Epithelial cell of esophagus (primary cell): ENCODE data around the gene MYD88.

Experiments used
- DNase-seq: peaks from one replicate; pipeline ENCODE4 v3.0.0; 2010; ENCODE audit warnings: low read depth
- H3K4me3 ChIP-seq: 2 replicates; pipeline ENCODE4 v1.5.1; 2011; ENCODE audit warnings: mild to moderate bottlenecking, low read length, control low read depth
- TF ChIP-seq, protein P1 (sequence below): IDR thresholded peaks from 2 replicates; pipeline ENCODE4 v1.5.1; 2011; ENCODE audit warnings: low read depth, mild to moderate bottlenecking, low read length, control low read depth, inconsistent platforms; ENCODE audit not compliant: insufficient read depth; ENCODE audit errors: missing control alignments

Gene MYD88

DNA sequence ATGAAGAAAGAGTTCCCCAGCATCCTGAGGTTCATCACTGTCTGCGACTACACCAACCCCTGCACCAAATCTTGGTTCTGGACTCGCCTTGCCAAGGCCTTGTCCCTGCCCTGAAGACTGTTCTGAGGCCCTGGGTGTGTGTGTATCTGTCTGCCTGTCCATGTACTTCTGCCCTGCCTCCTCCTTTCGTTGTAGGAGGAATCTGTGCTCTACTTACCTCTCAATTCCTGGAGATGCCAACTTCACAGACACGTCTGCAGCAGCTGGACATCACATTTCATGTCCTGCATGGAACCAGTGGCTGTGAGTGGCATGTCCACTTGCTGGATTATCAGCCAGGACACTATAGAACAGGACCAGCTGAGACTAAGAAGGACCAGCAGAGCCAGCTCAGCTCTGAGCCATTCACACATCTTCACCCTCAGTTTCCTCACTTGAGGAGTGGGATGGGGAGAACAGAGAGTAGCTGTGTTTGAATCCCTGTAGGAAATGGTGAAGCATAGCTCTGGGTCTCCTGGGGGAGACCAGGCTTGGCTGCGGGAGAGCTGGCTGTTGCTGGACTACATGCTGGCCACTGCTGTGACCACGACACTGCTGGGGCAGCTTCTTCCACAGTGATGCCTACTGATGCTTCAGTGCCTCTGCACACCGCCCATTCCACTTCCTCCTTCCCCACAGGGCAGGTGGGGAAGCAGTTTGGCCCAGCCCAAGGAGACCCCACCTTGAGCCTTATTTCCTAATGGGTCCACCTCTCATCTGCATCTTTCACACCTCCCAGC lies 2.9 kb downstream of the MYD88 start:
- TF ChIP-seq, protein P1, sequence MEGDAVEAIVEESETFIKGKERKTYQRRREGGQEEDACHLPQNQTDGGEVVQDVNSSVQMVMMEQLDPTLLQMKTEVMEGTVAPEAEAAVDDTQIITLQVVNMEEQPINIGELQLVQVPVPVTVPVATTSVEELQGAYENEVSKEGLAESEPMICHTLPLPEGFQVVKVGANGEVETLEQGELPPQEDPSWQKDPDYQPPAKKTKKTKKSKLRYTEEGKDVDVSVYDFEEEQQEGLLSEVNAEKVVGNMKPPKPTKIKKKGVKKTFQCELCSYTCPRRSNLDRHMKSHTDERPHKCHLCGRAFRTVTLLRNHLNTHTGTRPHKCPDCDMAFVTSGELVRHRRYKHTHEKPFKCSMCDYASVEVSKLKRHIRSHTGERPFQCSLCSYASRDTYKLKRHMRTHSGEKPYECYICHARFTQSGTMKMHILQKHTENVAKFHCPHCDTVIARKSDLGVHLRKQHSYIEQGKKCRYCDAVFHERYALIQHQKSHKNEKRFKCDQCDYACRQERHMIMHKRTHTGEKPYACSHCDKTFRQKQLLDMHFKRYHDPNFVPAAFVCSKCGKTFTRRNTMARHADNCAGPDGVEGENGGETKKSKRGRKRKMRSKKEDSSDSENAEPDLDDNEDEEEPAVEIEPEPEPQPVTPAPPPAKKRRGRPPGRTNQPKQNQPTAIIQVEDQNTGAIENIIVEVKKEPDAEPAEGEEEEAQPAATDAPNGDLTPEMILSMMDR, result no peak
- no peak for DNase-seq
- no peak overlapping the region for H3K4me3 ChIP-seq

DNA sequence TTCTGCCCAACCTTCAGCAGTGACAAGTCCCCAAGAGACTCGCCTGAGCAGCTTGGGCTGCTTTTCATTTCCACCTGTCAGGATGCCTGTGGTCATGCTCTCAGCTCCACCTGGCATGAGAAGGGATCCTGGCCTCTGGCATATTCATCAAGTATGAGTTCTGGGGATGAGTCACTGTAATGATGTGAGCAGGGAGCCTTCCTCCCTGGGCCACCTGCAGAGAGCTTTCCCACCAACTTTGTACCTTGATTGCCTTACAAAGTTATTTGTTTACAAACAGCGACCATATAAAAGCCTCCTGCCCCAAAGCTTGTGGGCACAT lies 3.5 kb downstream of the MYD88 start:
- peak; percentile 66 for DNase-seq
- no peak overlapping the region for H3K4me3 ChIP-seq
- TF ChIP-seq, protein P1, result no peak

- no peak for DNase-seq
- H3K4me3 ChIP-seq, result no peak overlapping the region
- TF ChIP-seq, protein P1, result no peak
Measured at GRCh38 chr3:38142959-38143358, 4.5 kb downstream of the MYD88 start.

DNA sequence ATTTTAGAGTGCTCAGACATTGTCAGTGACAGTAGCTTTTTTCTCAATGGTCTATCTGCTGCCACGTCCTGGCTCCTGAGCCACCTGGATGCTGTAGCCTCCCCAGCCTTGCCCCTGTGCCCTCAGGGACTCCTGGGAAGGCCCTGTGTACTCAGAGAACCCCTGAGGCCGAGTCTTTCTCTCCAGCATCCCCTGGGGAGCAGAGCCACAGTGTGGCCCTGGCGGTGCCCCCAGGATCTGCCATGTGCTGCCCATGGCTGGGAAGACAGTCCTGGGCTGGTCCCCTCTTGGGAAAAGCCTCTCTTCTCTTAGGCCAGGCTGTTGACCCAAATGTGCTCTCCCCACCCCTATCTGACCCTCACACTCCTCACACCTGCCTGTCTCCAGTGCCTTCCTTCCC lies 5.0 kb downstream of the MYD88 start:
- TF ChIP-seq, protein P1, result no peak
- no peak for DNase-seq
- H3K4me3 ChIP-seq, result no peak overlapping the region

DNA sequence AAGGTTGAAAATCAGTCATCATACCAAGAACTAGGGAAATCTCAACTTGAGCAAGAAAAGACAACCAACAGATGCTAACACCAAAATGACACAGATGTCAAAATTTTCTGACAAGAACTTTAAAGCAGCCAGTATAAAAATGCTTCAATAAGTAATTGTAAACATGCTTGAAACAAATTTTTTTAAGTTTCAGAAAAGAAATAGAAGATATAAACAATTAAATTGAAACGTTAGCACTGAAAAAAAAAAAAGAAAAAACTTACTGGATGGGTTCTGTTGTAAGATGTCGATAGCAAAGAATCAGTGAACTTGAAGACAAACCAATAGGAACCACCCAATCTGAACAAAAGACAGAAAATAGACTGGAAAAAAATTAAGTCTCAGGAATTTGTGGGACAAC lies 8.0 kb downstream of the MYD88 start:
- no peak for DNase-seq
- TF ChIP-seq, protein P1, result no peak
- H3K4me3 ChIP-seq, result no peak overlapping the region

DNA sequence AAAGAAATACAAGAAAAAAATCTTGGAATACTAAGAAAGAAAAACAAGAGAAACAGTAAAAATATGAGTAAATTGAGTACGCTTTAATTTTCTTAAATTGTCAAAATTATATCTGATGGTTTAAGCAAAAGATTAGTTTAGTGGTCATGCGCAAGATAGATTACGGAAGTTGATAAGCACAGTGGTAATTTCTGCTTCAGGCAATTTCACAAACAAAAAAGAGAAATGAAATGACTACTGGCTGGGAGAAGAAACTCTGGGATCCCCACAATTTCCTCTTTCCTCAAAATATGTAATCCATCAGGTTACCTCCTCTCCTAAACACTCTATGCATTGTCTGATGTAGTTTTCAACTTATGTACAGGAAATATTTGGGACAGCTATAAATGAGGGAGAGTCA lies 9.0 kb downstream of the MYD88 start:
- no peak overlapping the region for H3K4me3 ChIP-seq
- TF ChIP-seq, protein P1, result no peak
- DNase-seq, result no peak

- DNase-seq, result no peak
- TF ChIP-seq, protein P1, result no peak
- H3K4me3 ChIP-seq, result no peak overlapping the region
Measured at GRCh38 chr3:38148311-38148882, 9.9 kb downstream of the MYD88 start.
